ENCODE results near the gene PCDHGA11. TPM values are rescaled to one million over a fixed set of nuclear protein-coding genes. Genes with fewer than 3 reads are reported as not detected.
"Not testable (repeated sequence)": the region's sequence is repeated elsewhere in the genome, so short reads cannot be mapped to it uniquely, and the experiment has no call there.

The PCDHGA11 gene
- total RNA-seq, 1 donor from 2014 or later, result 2.6 TPM

DNA sequence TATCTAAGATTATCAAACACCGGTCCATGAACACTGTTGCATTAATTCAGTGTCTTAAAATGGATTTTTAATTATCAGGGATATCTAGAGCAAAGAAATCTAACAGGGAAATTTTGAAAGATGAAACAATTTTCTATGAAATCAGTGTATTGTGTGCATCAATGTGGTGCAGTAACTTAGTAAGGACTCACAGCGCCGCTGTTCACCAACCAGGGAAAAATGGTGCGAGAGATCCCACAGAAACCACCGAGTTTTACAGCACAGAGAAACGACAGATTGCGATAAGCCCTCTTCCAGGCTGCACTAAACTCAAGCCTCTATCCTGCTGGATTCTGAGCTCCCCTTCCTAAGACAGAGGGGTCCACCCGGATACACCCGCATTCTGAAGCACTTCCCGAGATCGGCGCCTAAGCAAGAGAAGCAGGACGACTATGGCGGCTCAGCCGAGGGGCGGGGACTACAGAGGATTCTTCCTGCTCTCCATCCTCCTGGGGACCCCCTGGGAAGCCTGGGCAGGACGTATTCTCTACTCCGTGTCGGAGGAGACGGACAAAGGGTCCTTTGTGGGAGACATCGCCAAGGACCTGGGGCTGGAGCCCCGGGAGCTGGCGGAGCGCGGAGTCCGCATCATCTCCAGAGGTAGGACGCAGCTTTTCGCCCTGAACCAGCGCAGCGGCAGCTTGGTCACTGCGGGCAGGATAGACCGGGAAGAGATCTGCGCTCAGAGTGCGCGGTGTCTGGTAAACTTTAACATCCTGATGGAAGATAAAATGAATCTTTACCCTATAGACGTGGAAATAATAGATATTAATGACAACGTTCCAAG, 38.2 kb upstream of the PCDHGA11 start, which contains the start of gene PCDHGA7:
Gene PCDHGA7 (plus strand): TSS at position 274 of the 826 bp plus-strand sequence. CDS start 158 bp downstream, at position 432.
- peak within 1 kb of the TSS; percentile 20 for H3K4me3 ChIP-seq
- H3K27ac ChIP-seq, result no peak within 1 kb of the TSS
- TF ChIP-seq, protein P1, sequence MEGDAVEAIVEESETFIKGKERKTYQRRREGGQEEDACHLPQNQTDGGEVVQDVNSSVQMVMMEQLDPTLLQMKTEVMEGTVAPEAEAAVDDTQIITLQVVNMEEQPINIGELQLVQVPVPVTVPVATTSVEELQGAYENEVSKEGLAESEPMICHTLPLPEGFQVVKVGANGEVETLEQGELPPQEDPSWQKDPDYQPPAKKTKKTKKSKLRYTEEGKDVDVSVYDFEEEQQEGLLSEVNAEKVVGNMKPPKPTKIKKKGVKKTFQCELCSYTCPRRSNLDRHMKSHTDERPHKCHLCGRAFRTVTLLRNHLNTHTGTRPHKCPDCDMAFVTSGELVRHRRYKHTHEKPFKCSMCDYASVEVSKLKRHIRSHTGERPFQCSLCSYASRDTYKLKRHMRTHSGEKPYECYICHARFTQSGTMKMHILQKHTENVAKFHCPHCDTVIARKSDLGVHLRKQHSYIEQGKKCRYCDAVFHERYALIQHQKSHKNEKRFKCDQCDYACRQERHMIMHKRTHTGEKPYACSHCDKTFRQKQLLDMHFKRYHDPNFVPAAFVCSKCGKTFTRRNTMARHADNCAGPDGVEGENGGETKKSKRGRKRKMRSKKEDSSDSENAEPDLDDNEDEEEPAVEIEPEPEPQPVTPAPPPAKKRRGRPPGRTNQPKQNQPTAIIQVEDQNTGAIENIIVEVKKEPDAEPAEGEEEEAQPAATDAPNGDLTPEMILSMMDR (IDR thresholded peaks at IDR 0.05), result peak; percentile 13
- no peaks in the 10 kb centered on the region for H3K4me1 ChIP-seq
- DNase-seq, result no peak
- ATAC-seq, result peak; percentile 29
- H3K9me3 ChIP-seq, result peaks cover 23% of the 10 kb centered on the region
- H3K27me3 ChIP-seq, result peaks cover 11% of the 10 kb centered on the region
- intact Hi-C loops (cut with DNase I), result no loop called here
- no peaks in the 10 kb centered on the region for H3K36me3 ChIP-seq

DNA sequence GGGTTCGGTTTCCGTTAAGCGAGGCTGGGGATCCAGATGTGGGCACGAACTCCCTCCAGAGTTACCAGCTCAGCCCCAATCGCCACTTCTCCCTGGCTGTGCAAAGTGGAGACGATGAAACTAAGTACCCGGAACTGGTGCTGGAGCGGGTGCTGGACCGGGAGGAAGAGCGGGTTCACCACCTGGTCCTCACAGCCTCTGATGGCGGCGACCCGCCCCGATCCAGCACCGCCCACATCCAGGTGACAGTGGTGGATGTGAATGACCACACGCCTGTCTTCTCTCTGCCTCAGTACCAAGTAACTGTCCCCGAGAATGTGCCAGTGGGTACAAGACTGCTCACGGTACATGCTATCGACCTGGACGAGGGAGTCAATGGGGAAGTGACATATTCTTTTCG, 37.5 kb upstream of the PCDHGA11 start:
- Histone ChIP-seq H3K4me1 (no peaks in the 10 kb centered on the region), H3K9me3 (peaks cover 19% of the 10 kb centered on the region), H3K27me3 (peaks cover 11% of the 10 kb centered on the region), H3K4me3 (no peak overlapping the region), H3K27ac (no peak overlapping the region), H3K36me3 (no peaks in the 10 kb centered on the region)
- ATAC-seq (no peak), DNase-seq (no peak)
- intact Hi-C loops (cut with DNase I), result no loop called here
- TF ChIP-seq, protein P1 (IDR thresholded peaks at IDR 0.05), result no peak

DNA sequence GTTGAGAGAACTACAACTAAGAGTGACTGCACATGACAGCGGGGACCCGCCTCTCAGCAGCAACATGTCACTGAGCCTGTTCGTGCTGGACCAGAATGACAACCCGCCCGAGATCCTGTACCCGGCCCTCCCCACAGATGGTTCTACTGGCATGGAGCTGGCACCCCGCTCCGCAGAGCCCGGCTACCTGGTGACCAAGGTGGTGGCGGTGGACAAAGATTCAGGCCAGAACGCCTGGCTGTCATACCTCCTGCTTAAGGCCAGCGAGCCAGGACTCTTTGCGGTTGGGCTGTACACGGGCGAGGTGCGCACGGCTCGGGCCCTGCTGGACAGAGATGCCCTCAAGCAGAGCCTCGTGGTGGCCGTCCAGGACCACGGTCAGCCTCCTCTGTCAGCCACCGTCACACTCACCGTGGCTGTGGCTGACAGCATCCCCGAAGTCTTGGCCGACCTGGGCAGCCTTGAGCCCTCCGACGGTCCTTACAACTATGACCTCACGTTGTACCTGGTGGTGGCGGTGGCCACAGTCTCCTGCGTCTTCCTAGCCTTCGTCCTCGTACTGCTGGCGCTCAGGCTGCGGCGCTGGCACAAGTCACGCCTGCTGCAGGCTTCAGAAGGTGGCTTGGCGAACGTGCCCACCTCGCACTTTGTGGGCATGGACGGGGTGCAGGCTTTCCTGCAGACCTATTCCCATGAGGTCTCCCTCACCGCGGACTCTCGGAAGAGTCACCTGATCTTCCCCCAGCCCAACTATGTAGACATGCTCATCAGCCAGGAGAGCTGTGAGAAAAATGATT, 36.2 kb upstream of the PCDHGA11 start:
- Histone ChIP-seq H3K9me3 (peaks cover 24% of the 10 kb centered on the region), H3K4me3 (no peak overlapping the region), H3K27ac (no peak overlapping the region), H3K36me3 (no peaks in the 10 kb centered on the region), H3K4me1 (no peaks in the 10 kb centered on the region), H3K27me3 (peaks cover 11% of the 10 kb centered on the region)
- DNase-seq (no peak), ATAC-seq (no peak)
- TF ChIP-seq, protein P1 (IDR thresholded peaks at IDR 0.05), result no peak
- intact Hi-C loops (cut with DNase I), result no loop called here

DNA sequence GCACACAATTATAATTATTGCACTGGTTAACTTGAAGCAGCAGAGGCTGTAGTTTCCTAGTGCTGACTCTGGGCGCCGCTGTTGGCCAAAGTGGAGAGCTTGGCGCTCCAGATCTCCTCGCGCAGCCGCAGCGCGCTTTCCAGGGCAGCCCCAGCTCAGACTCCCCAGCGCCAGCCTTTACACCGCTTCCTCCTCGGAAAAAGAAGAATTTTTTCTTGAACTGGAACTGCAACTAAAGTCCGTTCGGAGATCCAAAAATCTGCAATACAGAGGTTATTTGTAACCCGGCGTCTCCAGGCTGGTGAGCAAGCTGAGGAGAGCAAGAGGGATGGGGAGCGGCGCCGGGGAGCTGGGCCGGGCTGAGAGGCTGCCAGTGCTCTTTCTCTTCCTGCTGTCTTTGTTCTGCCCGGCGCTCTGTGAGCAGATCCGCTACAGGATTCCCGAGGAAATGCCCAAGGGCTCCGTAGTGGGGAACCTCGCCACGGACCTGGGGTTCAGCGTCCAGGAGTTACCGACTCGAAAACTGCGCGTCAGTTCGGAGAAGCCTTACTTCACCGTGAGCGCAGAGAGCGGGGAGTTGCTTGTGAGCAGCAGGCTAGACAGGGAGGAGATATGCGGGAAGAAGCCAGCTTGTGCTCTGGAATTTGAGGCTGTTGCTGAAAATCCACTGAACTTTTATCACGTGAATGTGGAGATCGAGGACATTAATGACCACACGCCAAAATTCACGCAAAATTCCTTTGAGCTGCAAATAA, 33.1 kb upstream of the PCDHGA11 start, which contains the start of gene PCDHGB4:
Gene PCDHGB4 (plus strand): TSS at position 142 of the 755 bp plus-strand sequence. CDS start 187 bp downstream, at position 329.
- H3K27ac ChIP-seq; intact Hi-C loops (cut with DNase I); H3K36me3 ChIP-seq; H3K4me3 ChIP-seq; H3K4me1 ChIP-seq; H3K27me3 ChIP-seq: not testable (repeated sequence)
- H3K9me3 ChIP-seq, result peaks cover 31% of the 10 kb centered on the region
- DNase-seq (peak; percentile 74), ATAC-seq (peak; percentile 92)
- TF ChIP-seq, protein P1 (IDR thresholded peaks at IDR 0.05), result peak; percentile 42

DNA sequence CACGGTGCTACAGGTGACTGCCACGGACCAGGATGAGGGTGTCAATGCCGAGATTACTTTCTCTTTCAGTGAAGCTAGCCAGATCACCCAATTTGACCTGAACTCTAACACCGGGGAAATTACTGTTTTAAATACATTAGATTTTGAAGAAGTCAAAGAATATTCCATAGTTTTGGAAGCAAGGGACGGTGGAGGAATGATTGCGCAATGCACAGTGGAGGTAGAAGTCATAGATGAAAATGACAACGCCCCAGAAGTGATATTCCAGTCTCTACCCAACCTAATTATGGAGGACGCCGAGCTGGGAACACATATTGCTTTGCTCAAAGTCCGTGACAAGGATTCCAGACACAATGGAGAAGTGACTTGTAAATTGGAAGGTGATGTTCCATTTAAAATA, 32.2 kb upstream of the PCDHGA11 start:
- no peak for ATAC-seq
- Histone ChIP-seq H3K27ac (no peak overlapping the region), H3K36me3 (no peaks in the 10 kb centered on the region), H3K4me3 (no peak overlapping the region), H3K4me1 (no peaks in the 10 kb centered on the region), H3K27me3 (peaks cover 10% of the 10 kb centered on the region), H3K9me3 (peaks cover 40% of the 10 kb centered on the region)
- TF ChIP-seq, protein P1 (IDR thresholded peaks at IDR 0.05), result no peak
- no peak for DNase-seq
- intact Hi-C loops (cut with DNase I), result no loop called here

Data from upper lobe of right lung (tissue), 1 donor.